Measurements from ENCODE around the gene VAMP5. TPM values are rescaled to one million over a fixed set of nuclear protein-coding genes. Genes with fewer than 3 reads are reported as not detected.

The VAMP5 gene
- total RNA-seq, 1 experiment from 2014 or later: 1.9 TPM

- intact Hi-C loops (cut with micrococcal nuclease): no loop called here
- no peaks in the 10 kb centered on the region for H4K20me1 ChIP-seq (ENCODE audit: insufficient read depth)
- no TSS peak for BruUV-seq (replicated peaks)
- H3K36me3 ChIP-seq (ENCODE audit: control insufficient read depth in 1 of 2, insufficient read depth in 2 of 2, low read length in 2 of 2): peaks cover 4 to 5% of the 10 kb centered on the region in 2 experiments; a peak in 3 of 4 replicates
- DNase-seq (ENCODE audit: low read depth, low spot score) (no peak), ATAC-seq (no peak)
- no peaks in the 10 kb centered on the region for H3K9me2 ChIP-seq (ENCODE audit: insufficient read depth)
- H3K4me2 ChIP-seq (ENCODE audit: low read length): peak overlapping the region; percentile 90
- no peaks in the 10 kb centered on the region for H3K27me3 ChIP-seq (ENCODE audit: insufficient read depth, low read length)
- H3K9ac ChIP-seq (ENCODE audit: low read length): peak overlapping the region; percentile 82
- H3K4me1 ChIP-seq (ENCODE audit: control insufficient read depth in 1 of 2, insufficient read depth in 2 of 2, low read length in 2 of 2): peaks cover 12 to 30% of the 10 kb centered on the region in 2 experiments
- H3K9me3 ChIP-seq (ENCODE audit: control insufficient read depth in 1 of 2, insufficient read depth in 1 of 2, low read depth in 1 of 2, low read length in 2 of 2): no peaks in the 10 kb centered on the region
- ChIA-PET POLR2A (no interaction called here), RAD21 (ENCODE audit: low non-redundant PET in 1 of 2, low total read pairs in 2 of 2, uncharacterized antibody in 2 of 2, unreplicated experiment in 2 of 2) (no interaction called here), CTCF (no interaction called here)
- H3K79me2 ChIP-seq (ENCODE audit: insufficient read depth, low read length): peaks cover 18% of the 10 kb centered on the region
- peak overlapping the region; percentile 86 to 95 for H3K4me3 ChIP-seq (replicated peaks in 1 of 2; ENCODE audit: low read depth in 1 of 2, low read length in 2 of 2)
- H3K27ac ChIP-seq (ENCODE audit: low read depth, low read length): no peak overlapping the region
- TF ChIP-seq TCF7L2 (IDR thresholded peaks at IDR 0.05; ENCODE audit: borderline replicate concordance, extremely low read depth, insufficient read depth, insufficient read length): no peak
- no peak for TF ChIP-seq CEBPB (IDR thresholded peaks at IDR 0.05; ENCODE audit: low read depth)
- TF ChIP-seq EGR1 (IDR thresholded peaks at IDR 0.05; ENCODE audit: low read depth): no peak
- TF ChIP-seq ATF3 (IDR thresholded peaks at IDR 0.05): no peak
- TF ChIP-seq RAD21 (IDR thresholded peaks at IDR 0.05; ENCODE audit: low read depth): no peak
- TF ChIP-seq SRF (IDR thresholded peaks at IDR 0.05; ENCODE audit: low read depth): no peak
- no peak for TF ChIP-seq YY1 (IDR thresholded peaks at IDR 0.05; ENCODE audit: extremely low read depth, insufficient replicate concordance, low read depth, low read length)
- TF ChIP-seq ELF1 (IDR thresholded peaks at IDR 0.05; ENCODE audit: borderline replicate concordance, low read depth): no peak
- TF ChIP-seq POLR2AphosphoS5 (IDR thresholded peaks at IDR 0.05; ENCODE audit: low read depth, low read length): no peak
- TF ChIP-seq EZH2phosphoT487 (IDR thresholded peaks at IDR 0.05; ENCODE audit: borderline replicate concordance): no peak
- TF ChIP-seq CTCF (IDR thresholded peaks at IDR 0.05 in 2 of 3, conservative IDR thresholded peaks at IDR 0.05 in 1 of 3; ENCODE audit: borderline replicate concordance in 1 of 3, insufficient read depth in 1 of 3, low read depth in 2 of 3, low read length in 2 of 3): no peak
- TF ChIP-seq JUND (IDR thresholded peaks at IDR 0.05): no peak
- TF ChIP-seq EZH2 (IDR thresholded peaks at IDR 0.05): no peak
- no peak for TF ChIP-seq POLR2A (IDR thresholded peaks at IDR 0.05; ENCODE audit: borderline replicate concordance, extremely low read depth, insufficient read depth, insufficient read length)
- TF ChIP-seq REST (IDR thresholded peaks at IDR 0.05; ENCODE audit: low read depth): no peak
- TF ChIP-seq FOSL1 (IDR thresholded peaks at IDR 0.05; ENCODE audit: low read depth): no peak
- no peak for TF ChIP-seq ZNF274 (IDR thresholded peaks at IDR 0.05; ENCODE audit: low read depth, low read length)
- no peak for TF ChIP-seq SIN3A (IDR thresholded peaks at IDR 0.05; ENCODE audit: low read depth)
- no peak for TF ChIP-seq CBX3 (IDR thresholded peaks at IDR 0.05; ENCODE audit: low read depth)
- H2AFZ ChIP-seq (ENCODE audit: low read depth, low read length, poor library complexity, severe bottlenecking): no peak overlapping the region
These were observed 12.4 kb downstream of the VAMP5 start for GRCh38 chr2:85596486-85597143.

Measured in HCT116 (cell line).